BE2C (cell line): ENCODE data around the gene UTP15.

Experiments used
- DNase-seq: peaks from one replicate; pipeline ENCODE4 v3.0.0-alpha.2; 2020
- H3K27me3 ChIP-seq: fragments of 250-450 bp; sonication (Bioruptor Pico); 2 replicates; pipeline ENCODE4 v1.5.1; 2020; ENCODE audit warnings: mild to moderate bottlenecking
- H3K36me3 ChIP-seq: fragments of 250-450 bp; sonication (Bioruptor Pico); 2 replicates; pipeline ENCODE4 v1.5.1; 2020; ENCODE audit warnings: mild to moderate bottlenecking
- H3K4me1 ChIP-seq: fragments of 250-450 bp; sonication (Bioruptor Pico); 2 replicates; pipeline ENCODE4 v1.5.1; 2020
- H3K4me3 ChIP-seq: 2 replicates; pipeline ENCODE4 v1.5.1; 2011; ENCODE audit warnings: low read depth, low read length
- H3K9me3 ChIP-seq: fragments of 250-450 bp; sonication (Bioruptor Pico); 2 replicates; pipeline ENCODE4 v1.5.1; 2020
- CTCF ChIP-seq: IDR thresholded peaks from 2 replicates; pipeline ENCODE4 v1.5.1; 2012; ENCODE audit warnings: mild to moderate bottlenecking, low read depth, low read length

The UTP15 gene

GRCh38 chr5:73615085-73615484 is 49.5 kb downstream of the UTP15 start:
- Histone ChIP-seq H3K4me1 (peaks cover 22% of the 10 kb centered on the region), H3K9me3 (no peaks in the 10 kb centered on the region), H3K36me3 (no peaks in the 10 kb centered on the region), H3K27me3 (no peaks in the 10 kb centered on the region), H3K4me3 (no peak overlapping the region)
- TF ChIP-seq CTCF, result no peak
- DNase-seq, result no peak

GRCh38 chr5:73615947-73616346 is 50.4 kb downstream of the UTP15 start:
- H3K9me3 ChIP-seq, result no peaks in the 10 kb centered on the region
- no peak for TF ChIP-seq CTCF
- no peaks in the 10 kb centered on the region for H3K36me3 ChIP-seq
- no peak overlapping the region for H3K4me3 ChIP-seq
- no peaks in the 10 kb centered on the region for H3K27me3 ChIP-seq
- H3K4me1 ChIP-seq, result peaks cover 26% of the 10 kb centered on the region
- DNase-seq, result no peak

- DNase-seq, result no peak
- no peaks in the 10 kb centered on the region for H3K9me3 ChIP-seq
- peaks cover 26% of the 10 kb centered on the region for H3K4me1 ChIP-seq
- TF ChIP-seq CTCF, result no peak
- H3K36me3 ChIP-seq, result no peaks in the 10 kb centered on the region
- no peaks in the 10 kb centered on the region for H3K27me3 ChIP-seq
- no peak overlapping the region for H3K4me3 ChIP-seq
These were observed 52.2 kb downstream of the UTP15 start for GRCh38 chr5:73617510-73618279.

- Histone ChIP-seq H3K27me3 (no peaks in the 10 kb centered on the region), H3K4me1 (peaks cover 26% of the 10 kb centered on the region), H3K9me3 (no peaks in the 10 kb centered on the region), H3K4me3 (no peak overlapping the region), H3K36me3 (no peaks in the 10 kb centered on the region)
- no peak for DNase-seq
- no peak for TF ChIP-seq CTCF
These were observed 54.2 kb downstream of the UTP15 start for GRCh38 chr5:73619606-73620333.

- H3K4me1 ChIP-seq, result peaks cover 26% of the 10 kb centered on the region
- no peak for TF ChIP-seq CTCF
- DNase-seq, result no peak
- H3K27me3 ChIP-seq, result no peaks in the 10 kb centered on the region
- H3K4me3 ChIP-seq, result no peak overlapping the region
- H3K36me3 ChIP-seq, result no peaks in the 10 kb centered on the region
- H3K9me3 ChIP-seq, result no peaks in the 10 kb centered on the region
These were observed 54.8 kb downstream of the UTP15 start for GRCh38 chr5:73620334-73620687.

GRCh38 chr5:73623060-73623459 is 57.5 kb downstream of the UTP15 start:
- peaks cover 25% of the 10 kb centered on the region for H3K4me1 ChIP-seq
- H3K36me3 ChIP-seq, result 0 out of 2 replicates have a peak, but pooled peaks cover 2% of the 10 kb centered on the region
- no peak for DNase-seq
- no peak for TF ChIP-seq CTCF
- no peaks in the 10 kb centered on the region for H3K27me3 ChIP-seq
- H3K4me3 ChIP-seq, result no peak overlapping the region
- no peaks in the 10 kb centered on the region for H3K9me3 ChIP-seq
